Measurements from ENCODE around the gene MYL11. TPM values are rescaled to one million over a fixed set of nuclear protein-coding genes. Genes with fewer than 3 reads are reported as not detected.

The MYL11 gene
- polyA plus RNA-seq, 1 donor (not counting 4 experiments of a cell fraction or from before 2014, with no cell fraction given): not detected

- Histone ChIP-seq H3K4me2 (ENCODE audit: control insufficient read depth, extremely low read depth, insufficient read depth, low read depth, low read length) (peak overlapping the region; percentile 47), H3K9me3 (ENCODE audit: control insufficient read depth, low read depth, low read length) (no peaks in the 10 kb centered on the region), H3K27ac (ENCODE audit: control insufficient read depth, insufficient read depth, low read length) (no peak overlapping the region), H3K4me1 (ENCODE audit: control insufficient read depth, extremely low read depth, insufficient read depth, low read length) (peaks cover 12% of the 10 kb centered on the region), H4K20me1 (ENCODE audit: control insufficient read depth, extremely low read depth, insufficient read depth, low read length) (no peaks in the 10 kb centered on the region), H3K4me3 (ENCODE audit: control insufficient read depth in 2 of 3, extremely low read depth in 1 of 3, insufficient read depth in 2 of 3, low read depth in 1 of 3, low read length in 3 of 3) (no peak overlapping the region), H3K27me3 (ENCODE audit: control insufficient read depth, extremely low read depth, insufficient read depth, low read length) (no peaks in the 10 kb centered on the region), H2AFZ (ENCODE audit: control insufficient read depth, low read length) (no peak overlapping the region), H3K79me2 (ENCODE audit: control insufficient read depth, insufficient read depth, low read length) (peaks cover 6% of the 10 kb centered on the region), H3K9ac (ENCODE audit: control insufficient read depth, extremely low read depth, insufficient read depth, low read length) (no peak overlapping the region), H3K36me3 (ENCODE audit: control insufficient read depth in 2 of 2, extremely low read depth in 1 of 2, insufficient read depth in 2 of 2, low read length in 2 of 2) (peaks cover 3 to 8% of the 10 kb centered on the region in 2 experiments), H3K9me1 (ENCODE audit: control insufficient read depth, extremely low read depth, insufficient read depth, low read length) (peaks cover 4% of the 10 kb centered on the region)
- FAIRE-seq (peak; percentile 29), DNase-seq (ENCODE audit: low read depth, low spot score) (no peak)
- dilution Hi-C loops (cut with MboI; ENCODE audit: extremely low pct_ligation_motif_present, low sequenced_read_pairs): no loop called here
- TF ChIP-seq EZH2 (IDR thresholded peaks at IDR 0.05; ENCODE audit: low read length) (no peak), CTCF (optimal IDR thresholded peaks at IDR 0.05 in 1 of 3, IDR thresholded peaks at IDR 0.05 in 1 of 3, conservative IDR thresholded peaks at IDR 0.05 in 1 of 3; ENCODE audit: extremely low read depth in 1 of 3, insufficient read depth in 2 of 3, low read length in 3 of 3) (peak; percentile 92 to 96 (median 93))
These were observed 34.8 kb downstream of the MYL11 start for GRCh38 chr16:30409125-30410060.

GRCh38 chr16:30413112-30413806 lies 38.7 kb downstream of the MYL11 start:
- Histone ChIP-seq H4K20me1 (ENCODE audit: control insufficient read depth, extremely low read depth, insufficient read depth, low read length) (no peaks in the 10 kb centered on the region), H3K27me3 (ENCODE audit: control insufficient read depth, extremely low read depth, insufficient read depth, low read length) (no peaks in the 10 kb centered on the region), H2AFZ (ENCODE audit: control insufficient read depth, low read length) (no peak overlapping the region), H3K79me2 (ENCODE audit: control insufficient read depth, insufficient read depth, low read length) (peaks cover 2% of the 10 kb centered on the region), H3K9me3 (ENCODE audit: control insufficient read depth, low read depth, low read length) (no peaks in the 10 kb centered on the region), H3K4me3 (ENCODE audit: control insufficient read depth in 2 of 3, extremely low read depth in 1 of 3, insufficient read depth in 2 of 3, low read depth in 1 of 3, low read length in 3 of 3) (no peak overlapping the region), H3K36me3 (ENCODE audit: control insufficient read depth in 2 of 2, extremely low read depth in 1 of 2, insufficient read depth in 2 of 2, low read length in 2 of 2) (peaks cover 3 to 8% of the 10 kb centered on the region in 2 experiments), H3K27ac (ENCODE audit: control insufficient read depth, insufficient read depth, low read length) (peak overlapping the region; percentile 41), H3K4me1 (ENCODE audit: control insufficient read depth, extremely low read depth, insufficient read depth, low read length) (peaks cover 13% of the 10 kb centered on the region), H3K9ac (ENCODE audit: control insufficient read depth, extremely low read depth, insufficient read depth, low read length) (no peak overlapping the region), H3K9me1 (ENCODE audit: control insufficient read depth, extremely low read depth, insufficient read depth, low read length) (no peaks in the 10 kb centered on the region), H3K4me2 (ENCODE audit: control insufficient read depth, extremely low read depth, insufficient read depth, low read depth, low read length) (no peak overlapping the region)
- FAIRE-seq (no peak), DNase-seq (ENCODE audit: low read depth, low spot score) (no peak)
- dilution Hi-C loops (cut with MboI; ENCODE audit: extremely low pct_ligation_motif_present, low sequenced_read_pairs): no loop called here
- TF ChIP-seq CTCF (optimal IDR thresholded peaks at IDR 0.05 in 1 of 3, IDR thresholded peaks at IDR 0.05 in 1 of 3, conservative IDR thresholded peaks at IDR 0.05 in 1 of 3; ENCODE audit: extremely low read depth in 1 of 3, insufficient read depth in 2 of 3, low read length in 3 of 3) (no peak), EZH2 (IDR thresholded peaks at IDR 0.05; ENCODE audit: low read length) (no peak)
